ENCODE measurements around the gene CCNG1.
"Not testable (repeated sequence)": the region's sequence is repeated elsewhere in the genome, so short reads cannot be mapped to it uniquely, and the experiment has no call there.

Gene CCNG1

DNA sequence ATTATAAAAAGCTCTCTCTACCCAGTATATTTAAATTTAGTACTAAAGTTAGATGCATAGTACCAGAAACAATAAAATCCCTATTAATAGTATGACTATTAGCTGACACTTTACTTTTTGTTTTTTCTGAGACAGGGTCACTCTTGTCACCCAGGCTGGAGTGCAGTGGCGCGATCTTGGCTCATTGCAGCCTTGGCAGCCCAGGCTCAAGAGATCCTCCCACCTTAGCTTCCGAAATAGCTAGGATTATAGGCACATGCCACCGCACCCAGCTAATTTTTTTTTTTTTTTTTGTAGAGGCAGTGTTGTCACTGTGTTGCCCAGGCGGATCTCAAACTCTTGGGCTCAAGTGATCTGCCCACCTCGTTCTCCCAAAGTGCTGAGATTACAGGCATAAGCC lies 8.0 kb downstream of the CCNG1 start:
- no peak for DNase-seq

- no peak for DNase-seq
Measured at GRCh38 chr5:163447191-163447590, 9.8 kb downstream of the CCNG1 start.

DNA sequence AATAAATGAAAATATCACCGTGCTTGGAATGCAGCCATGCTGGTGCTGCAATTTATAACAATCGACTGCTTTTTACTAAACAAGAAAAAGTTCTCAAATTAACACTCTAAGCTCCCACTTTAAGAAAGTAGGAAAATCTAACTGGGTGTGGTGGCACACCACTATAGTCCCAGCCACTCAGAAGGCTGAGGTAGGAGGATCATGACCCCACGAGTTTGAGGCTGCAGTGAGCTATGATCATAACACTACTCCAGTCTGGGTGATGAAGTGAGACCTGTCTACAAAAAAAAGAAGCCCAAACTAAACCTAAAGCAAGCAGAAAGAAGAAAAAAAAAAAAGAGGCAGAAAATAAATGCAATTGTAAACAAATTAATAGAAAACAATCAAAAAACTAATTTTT lies 10.5 kb downstream of the CCNG1 start:
- DNase-seq, result no peak

DNA sequence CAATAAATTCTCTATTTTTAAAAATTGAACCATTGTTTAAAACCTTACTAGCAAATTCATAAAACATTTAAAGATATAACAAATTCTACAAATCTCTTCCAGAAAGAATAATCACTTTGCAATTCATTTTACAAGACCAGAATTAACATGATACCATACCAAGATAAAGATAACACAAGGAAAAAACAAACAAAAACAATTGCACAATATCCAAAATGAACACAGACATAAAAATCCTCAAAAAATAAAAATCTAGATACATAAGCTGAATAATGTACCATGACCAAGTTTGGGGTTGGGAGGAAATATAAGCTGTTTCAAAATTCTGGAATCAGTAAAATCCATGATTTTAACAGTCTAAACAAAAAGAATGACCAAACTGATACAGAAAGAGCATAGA lies 11.1 kb downstream of the CCNG1 start:
- no peak for DNase-seq

DNA sequence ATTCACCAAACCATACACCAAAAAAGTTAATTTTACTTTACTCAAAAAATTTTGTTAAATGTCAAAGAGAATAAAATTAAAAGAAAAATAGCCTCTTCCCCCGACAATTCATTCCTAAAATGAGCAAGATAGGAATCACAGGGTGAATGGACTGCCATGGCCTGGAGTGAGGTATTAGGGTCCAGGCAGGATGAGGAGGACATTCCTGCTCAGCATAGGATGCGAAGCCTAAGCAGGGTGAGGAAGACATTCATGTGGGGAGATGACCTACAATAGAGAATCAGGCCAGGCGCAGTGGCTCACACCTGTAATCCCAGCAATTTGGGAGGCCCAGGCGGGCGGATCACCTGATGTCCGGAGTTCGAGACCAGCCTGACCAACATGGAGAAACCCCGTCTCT lies 14.1 kb downstream of the CCNG1 start:
- no peak for DNase-seq

DNA sequence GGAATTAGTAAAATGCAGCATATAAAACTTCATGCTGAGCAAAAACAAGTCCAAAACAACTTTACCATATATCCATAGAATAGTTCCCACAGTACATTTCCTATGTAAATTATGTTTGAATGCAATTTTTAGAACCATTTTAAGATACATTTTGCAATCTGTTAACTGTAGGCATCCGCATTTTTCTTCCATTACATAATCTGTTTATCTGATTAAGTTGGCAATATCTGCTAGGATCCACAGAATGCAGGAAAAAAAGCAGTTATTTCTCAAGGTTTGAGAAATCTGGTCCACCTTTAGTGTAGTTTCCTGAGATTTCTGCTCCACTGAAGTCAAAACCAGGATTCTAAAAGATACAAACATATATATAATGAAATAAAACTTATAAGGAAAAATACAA lies 16.3 kb downstream of the CCNG1 start:
- no peak for DNase-seq

DNA sequence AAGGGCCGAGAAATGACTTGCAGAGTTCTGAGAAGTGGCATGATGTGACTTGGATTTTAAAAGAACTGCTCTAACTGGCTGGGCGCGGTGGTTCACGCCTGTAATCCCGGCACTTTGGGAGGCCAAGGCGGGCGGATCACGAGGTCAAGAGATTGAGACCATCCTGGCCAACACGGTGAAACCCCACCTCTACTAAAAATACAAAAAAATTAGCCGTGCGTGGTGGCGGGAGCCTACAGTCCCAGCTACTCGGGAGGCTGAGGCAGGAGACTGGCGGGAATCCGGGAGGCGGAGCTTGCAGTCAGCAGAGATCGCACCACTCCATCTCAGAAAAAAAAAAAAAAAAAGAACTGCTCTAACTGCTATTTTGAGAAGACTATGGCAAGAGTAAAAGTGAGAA lies 18.0 kb downstream of the CCNG1 start:
- DNase-seq, result not testable (repeated sequence)

GRCh38 chr5:163456029-163456589 lies 18.7 kb downstream of the CCNG1 start:
- no peak for DNase-seq

- no peak for DNase-seq
Measured at GRCh38 chr5:163456840-163457239, 19.4 kb downstream of the CCNG1 start.

DNA sequence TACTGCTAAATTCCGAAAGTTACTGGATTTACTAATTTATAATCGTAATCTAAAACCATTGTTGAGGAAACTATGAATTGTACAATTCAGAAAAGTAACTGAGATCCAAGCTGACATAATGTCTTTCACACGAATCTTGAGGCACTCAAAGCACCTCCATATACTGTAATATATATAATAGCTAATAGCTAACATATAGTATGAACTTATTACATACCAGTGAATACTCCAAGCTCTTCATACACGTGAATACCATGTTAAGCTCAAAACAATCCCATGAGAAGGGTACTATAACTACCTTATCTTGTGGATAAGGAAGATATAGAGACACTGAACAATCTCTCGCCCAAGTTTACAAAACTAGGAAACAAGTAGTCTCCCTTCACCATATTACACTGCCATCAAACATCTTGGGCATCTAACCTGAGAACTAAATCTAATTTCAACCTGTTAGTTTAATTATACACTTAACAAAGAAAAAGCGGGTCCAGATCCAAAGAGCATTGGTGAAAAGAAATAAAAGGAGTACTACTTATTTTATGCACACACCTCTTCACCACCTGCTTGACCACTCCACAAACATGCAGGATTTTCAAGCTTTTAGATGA lies 21.5 kb downstream of the CCNG1 start:
- no peak for DNase-seq

DNA sequence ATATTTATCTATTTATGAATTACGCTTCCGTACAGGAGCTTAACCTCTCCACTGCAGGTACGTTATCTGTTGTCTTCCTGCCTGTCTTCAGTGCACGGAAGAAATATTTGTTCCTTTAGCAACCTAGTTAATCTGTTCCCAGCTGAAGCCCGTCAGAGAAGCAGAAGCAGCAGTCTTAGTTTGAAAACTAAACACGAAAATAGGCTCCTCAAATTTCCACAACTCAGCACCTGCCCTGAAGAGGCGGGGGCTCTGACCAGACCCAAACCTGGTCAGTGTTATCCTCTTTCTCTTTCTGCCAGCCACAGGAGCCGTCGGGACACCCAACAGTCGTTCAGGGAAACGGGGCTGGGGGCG lies 22.0 kb downstream of the CCNG1 start:
- no peak for DNase-seq

- peak; percentile 95 to 97 for DNase-seq
Measured at GRCh38 chr5:163459819-163460561, 22.6 kb downstream of the CCNG1 start, which contains the start of gene NUDCD2. Gene NUDCD2, minus strand, starts transcription at chr5:163460102. Its CDS starts 52 bp downstream, at chr5:163460050.

- no peak for DNase-seq
Measured at GRCh38 chr5:163460562-163461171, 23.3 kb downstream of the CCNG1 start, which contains the start of gene HMMR. Gene HMMR, plus strand, starts transcription at chr5:163460632. Its CDS starts 61 bp downstream, at chr5:163460693.

DNA sequence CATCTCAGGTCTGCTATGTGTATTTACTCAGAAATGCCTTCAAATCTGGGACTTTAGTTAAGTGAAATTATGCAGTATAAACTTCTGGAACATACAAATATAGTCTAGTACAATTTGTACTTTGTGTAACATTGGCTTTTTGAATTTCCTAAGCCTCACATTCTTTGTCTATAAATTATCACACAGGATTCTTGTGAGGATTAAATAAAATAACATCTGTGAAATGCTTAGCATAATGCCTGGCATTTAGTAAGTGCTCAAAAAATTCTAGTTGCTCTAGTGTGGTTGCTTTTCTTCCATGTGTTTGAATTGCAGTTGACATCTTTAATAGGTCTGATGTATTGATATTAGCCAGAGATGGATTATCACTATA lies 25.7 kb downstream of the CCNG1 start:
- DNase-seq, result no peak

GRCh38 chr5:163467682-163468081 lies 30.3 kb downstream of the CCNG1 start:
- DNase-seq, result no peak

- no peak for DNase-seq
Measured at GRCh38 chr5:163473635-163474243, 36.3 kb downstream of the CCNG1 start.

DNA sequence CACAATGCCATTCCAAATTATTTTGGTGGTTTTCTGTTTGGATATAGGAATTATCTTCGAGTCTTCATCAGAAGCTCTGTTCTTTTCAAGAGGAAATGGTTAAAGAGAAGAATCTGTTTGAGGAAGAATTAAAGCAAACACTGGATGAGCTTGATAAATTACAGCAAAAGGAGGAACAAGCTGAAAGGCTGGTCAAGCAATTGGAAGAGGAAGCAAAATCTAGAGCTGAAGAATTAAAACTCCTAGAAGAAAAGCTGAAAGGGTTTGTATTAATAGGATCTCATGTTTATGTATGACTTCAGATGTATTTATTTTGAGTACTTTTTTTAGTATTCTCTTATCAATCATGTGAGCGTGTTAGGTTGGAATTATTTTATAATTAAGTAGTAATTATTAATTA lies 38.0 kb downstream of the CCNG1 start:
- no peak for DNase-seq

DNA sequence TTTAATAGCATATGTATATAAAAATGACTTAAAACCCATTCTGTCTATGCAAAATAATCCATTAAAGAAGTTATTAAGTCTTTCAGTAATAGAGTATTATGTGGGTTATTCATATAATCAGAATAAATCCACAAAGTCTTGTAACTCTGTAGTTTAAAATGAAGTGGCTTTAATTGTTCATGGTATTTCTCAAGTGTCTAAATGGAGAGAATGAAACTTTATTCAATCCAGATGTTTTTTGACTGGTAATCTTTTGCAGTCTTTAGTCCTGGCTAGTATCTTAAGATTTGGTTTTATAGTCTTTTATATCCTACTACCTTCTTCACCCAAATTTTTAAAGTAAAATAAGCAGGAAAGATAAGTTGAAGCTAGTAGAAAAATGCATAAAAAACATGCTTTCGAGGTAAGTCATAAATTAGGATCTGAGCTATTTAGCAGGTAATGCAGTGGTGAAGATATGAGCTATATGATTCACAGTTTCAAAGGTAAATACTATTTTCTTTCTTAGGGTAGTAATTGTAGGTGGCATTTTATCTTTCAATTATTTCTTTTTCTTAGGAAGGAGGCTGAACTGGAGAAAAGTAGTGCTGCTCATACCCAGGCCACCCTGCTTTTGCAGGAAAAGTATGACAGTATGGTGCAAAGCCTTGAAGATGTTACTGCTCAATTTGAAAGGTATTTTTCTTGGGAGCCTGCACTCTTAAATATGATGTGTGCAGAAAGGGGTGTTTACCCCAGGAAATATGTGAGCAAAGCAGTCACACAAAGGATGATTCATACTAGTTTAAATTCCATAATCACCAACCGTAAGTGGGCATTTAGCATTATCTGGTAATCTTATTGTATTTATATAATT lies 41.0 kb downstream of the CCNG1 start:
- no peak for DNase-seq

DNA sequence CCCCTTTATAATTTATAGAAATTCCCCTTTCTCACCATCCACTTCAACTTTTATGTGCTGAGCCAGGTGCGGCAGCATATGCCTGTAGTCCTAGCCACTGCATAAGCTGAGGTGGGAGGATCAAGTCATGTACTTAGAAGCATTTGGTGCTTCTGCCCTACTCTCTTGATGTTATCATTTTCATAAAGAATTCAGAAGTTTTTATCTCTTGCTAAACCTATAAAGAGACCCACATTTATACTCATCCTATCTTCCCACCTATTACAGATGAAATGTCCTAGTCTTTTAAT lies 41.5 kb downstream of the CCNG1 start:
- DNase-seq, result no peak

DNA sequence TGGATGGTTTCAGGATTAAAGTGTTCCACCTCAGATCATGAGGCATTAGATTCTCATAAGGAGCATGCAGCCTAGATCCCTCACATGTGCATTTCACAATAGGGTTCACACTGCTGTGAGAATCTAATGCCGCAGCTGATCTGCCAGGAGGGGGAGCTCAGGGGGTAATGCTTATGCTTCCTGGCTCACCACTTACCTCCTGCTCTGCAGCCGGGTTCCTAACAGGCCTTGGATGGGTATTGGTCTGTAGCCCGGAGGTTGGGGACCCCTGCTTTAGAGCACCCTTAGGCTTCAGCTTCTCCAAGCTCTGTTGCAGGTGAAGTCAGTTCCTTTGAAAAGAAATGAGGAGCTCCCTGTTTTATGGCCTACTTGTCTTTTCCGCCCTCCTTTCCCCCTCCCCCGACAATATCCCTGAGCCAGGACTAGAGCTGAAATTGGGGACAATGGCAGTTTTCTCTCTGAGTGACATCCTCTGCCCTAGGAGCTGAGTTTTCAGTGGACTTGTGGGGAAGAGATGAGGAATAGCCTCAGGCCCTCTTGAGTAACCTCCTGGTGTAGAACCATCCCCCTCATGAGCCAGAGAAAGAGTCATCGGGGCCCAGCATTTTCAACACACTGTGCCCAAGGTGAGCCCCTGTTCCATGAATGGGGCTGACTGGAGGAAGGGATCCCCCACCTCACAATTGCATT lies 51.8 kb downstream of the CCNG1 start:
- no peak for DNase-seq

DNA sequence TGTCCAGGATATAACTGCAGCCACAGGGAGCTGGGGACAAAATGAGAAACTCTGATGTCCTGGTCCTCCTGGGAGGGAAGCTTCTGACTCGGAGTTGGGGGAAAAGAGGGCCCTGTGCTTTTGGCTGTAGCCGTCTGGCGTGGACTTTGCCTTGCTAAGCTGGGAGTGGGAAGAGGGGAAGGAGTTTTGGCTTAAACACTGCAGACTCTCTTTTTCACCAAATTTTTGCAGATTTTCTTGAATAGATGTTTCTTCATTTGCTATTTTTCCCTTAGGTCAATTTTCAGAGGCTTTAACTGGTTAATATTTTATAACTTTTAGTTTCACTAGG lies 52.3 kb downstream of the CCNG1 start:
- DNase-seq, result no peak

All from activated T-cell treated with anti-CD3 and anti-CD28 coated beads, Interleukin-2, amount 50 U/mL, for 48 hours (primary cell).